ENCODE results near the gene HDLBP.

DNA sequence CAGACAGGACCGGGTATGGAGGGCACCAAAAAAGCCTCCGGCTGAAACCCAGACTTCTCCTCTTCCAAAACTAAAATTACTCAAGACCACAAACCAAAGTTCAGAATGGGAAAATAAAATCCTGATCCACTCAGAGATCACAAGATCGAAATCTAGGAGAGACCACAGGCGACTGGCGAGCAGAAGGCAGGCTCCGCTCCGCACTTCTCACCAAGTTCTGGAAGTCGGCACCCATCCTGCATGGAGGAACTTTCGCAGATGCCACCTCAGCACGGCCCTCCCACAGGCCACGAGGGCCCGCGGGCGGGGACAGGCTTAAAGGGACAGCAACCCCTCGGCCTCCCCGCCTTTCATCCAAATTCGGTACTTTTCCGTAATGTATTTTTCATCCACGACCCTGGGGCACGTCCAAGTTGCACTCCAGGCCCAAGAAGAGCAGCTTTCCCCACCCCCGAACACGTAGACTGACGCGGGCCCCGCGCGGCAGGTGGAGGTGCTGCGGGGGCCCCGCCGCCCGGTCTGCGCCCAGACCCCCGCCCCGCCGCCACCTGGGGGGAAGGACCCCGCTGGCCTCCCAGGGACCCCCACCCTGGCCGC is 43.7 kb downstream of the HDLBP start:
- TF ChIP-seq, protein P1, sequence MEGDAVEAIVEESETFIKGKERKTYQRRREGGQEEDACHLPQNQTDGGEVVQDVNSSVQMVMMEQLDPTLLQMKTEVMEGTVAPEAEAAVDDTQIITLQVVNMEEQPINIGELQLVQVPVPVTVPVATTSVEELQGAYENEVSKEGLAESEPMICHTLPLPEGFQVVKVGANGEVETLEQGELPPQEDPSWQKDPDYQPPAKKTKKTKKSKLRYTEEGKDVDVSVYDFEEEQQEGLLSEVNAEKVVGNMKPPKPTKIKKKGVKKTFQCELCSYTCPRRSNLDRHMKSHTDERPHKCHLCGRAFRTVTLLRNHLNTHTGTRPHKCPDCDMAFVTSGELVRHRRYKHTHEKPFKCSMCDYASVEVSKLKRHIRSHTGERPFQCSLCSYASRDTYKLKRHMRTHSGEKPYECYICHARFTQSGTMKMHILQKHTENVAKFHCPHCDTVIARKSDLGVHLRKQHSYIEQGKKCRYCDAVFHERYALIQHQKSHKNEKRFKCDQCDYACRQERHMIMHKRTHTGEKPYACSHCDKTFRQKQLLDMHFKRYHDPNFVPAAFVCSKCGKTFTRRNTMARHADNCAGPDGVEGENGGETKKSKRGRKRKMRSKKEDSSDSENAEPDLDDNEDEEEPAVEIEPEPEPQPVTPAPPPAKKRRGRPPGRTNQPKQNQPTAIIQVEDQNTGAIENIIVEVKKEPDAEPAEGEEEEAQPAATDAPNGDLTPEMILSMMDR (IDR thresholded peaks at IDR 0.05): no peak
- no peak for TF ChIP-seq POLR2A (IDR thresholded peaks at IDR 0.05)
